Endothelial cell of umbilical vein (primary cell): Measurements from ENCODE around the gene AACS. TPM values are rescaled to one million over a fixed set of nuclear protein-coding genes. Genes with fewer than 3 reads are reported as not detected.

Experiments used
- BruUV-seq: library from RNA; stranded (reverse); fragments of 400-500 nt; replicated peaks from 2 replicates; lab custom pipeline; 2021; lab: Mats Ljungman, UMichigan
- CTCF ChIA-PET: fragments of 300-600, 350-600 bp; sonication (Branson Sonifier 250); formaldehyde crosslinking; loops from one replicate; lab custom pipeline; 2021; ENCODE audit warnings: antibody characterized with exemption, inconsistent platforms; lab: Charles Lee
- POLR2A ChIA-PET: fragments of 300-600, 350-600 bp; sonication (Branson Sonifier 250); formaldehyde crosslinking; loops from one replicate; lab custom pipeline; 2021; ENCODE audit warnings: antibody characterized with exemption, inconsistent platforms; lab: Charles Lee
- DNase-seq: peaks from one replicate; pipeline ENCODE4 v3.0.0-alpha.2; 2011; ENCODE audit warnings: low read depth, low spot score
- FAIRE-seq: peaks from 2 replicates; lab custom pipeline; 2011; peaks lifted over from hg19 to GRCh38; lab: Jason Lieb, UNC
- H2AFZ ChIP-seq: 2 replicates; pipeline ENCODE4 v1.6.0; 2012; ENCODE audit warnings: low read depth, low read length, control low read depth, inconsistent platforms
- H3K27ac ChIP-seq: 2 replicates; pipeline ENCODE4 v1.5.1; 2011; ENCODE audit warnings: low read depth, mild to moderate bottlenecking, control low read depth, low read length, moderate library complexity; ENCODE audit not compliant: insufficient read depth
- H3K27me3 ChIP-seq, 2 experiments: 2 replicates each; pipeline versions ENCODE4 v1.6.0 to v1.6.1; 2011; ENCODE audit warnings: low read length in 2 of 2, mixed read lengths in 1 of 2; ENCODE audit not compliant: control insufficient read depth in 2 of 2, insufficient read depth in 2 of 2
- H3K36me3 ChIP-seq, 2 experiments: 2 replicates in 1 of 2; 3 replicates in 1 of 2; pipeline ENCODE4 v1.5.1; 2011; ENCODE audit warnings: low read length in 2 of 2, mild to moderate bottlenecking in 1 of 2, moderate library complexity in 1 of 2; ENCODE audit not compliant: control insufficient read depth in 2 of 2, insufficient read depth in 2 of 2; ENCODE audit errors: extremely low read depth in 1 of 2
- H3K4me1 ChIP-seq: 3 replicates; pipeline ENCODE4 v1.5.1; 2011; ENCODE audit warnings: mild to moderate bottlenecking, low read length; ENCODE audit not compliant: control insufficient read depth, insufficient read depth; ENCODE audit errors: extremely low read depth
- H3K4me2 ChIP-seq: 2 replicates; pipeline ENCODE4 v1.6.1; 2011; ENCODE audit warnings: low read length, control low read depth, mixed read lengths; ENCODE audit not compliant: insufficient read depth
- H3K4me3 ChIP-seq, 3 experiments: fragments of 200-600 bp in 1 of 3; sonication (generic), shearing (Covaris generic) in 1 of 3; replicated peaks in 1 of 3; 2 replicates each; pipeline ENCODE4 v1.5.1; 2011 to 2016; ENCODE audit warnings: control low read depth in 3 of 3, low read length in 3 of 3, mild to moderate bottlenecking in 2 of 3, inconsistent platforms in 1 of 3, low read depth in 1 of 3, moderate library complexity in 1 of 3; ENCODE audit not compliant: insufficient read depth in 1 of 3
- H3K79me2 ChIP-seq: 2 replicates; pipeline ENCODE4 v1.6.0; 2012; ENCODE audit warnings: low read length, inconsistent platforms; ENCODE audit not compliant: control insufficient read depth, insufficient read depth
- H3K9ac ChIP-seq: replicated peaks from 2 replicates; pipeline ENCODE3; 2011; ENCODE audit warnings: low read length, control low read depth; ENCODE audit not compliant: insufficient read depth; ENCODE audit errors: extremely low read depth
- H3K9me1 ChIP-seq: replicated peaks from 3 replicates; pipeline ENCODE4 v1.6.0; 2011; ENCODE audit warnings: mild to moderate bottlenecking, low read length; ENCODE audit not compliant: control insufficient read depth, insufficient read depth; ENCODE audit errors: extremely low read depth
- H3K9me3 ChIP-seq: replicated peaks from 2 replicates; pipeline ENCODE4 v1.5.1; 2012; ENCODE audit warnings: low read length, inconsistent platforms; ENCODE audit not compliant: control insufficient read depth, insufficient read depth
- H4K20me1 ChIP-seq: replicated peaks from 2 replicates; pipeline ENCODE3; 2011; ENCODE audit warnings: mild to moderate bottlenecking, low read length; ENCODE audit not compliant: control insufficient read depth, insufficient read depth; ENCODE audit errors: extremely low read depth
- EZH2 ChIP-seq: IDR thresholded peaks from 2 replicates; pipeline ENCODE4 v1.6.1; 2012; ENCODE audit warnings: borderline replicate concordance, low read depth, mild to moderate bottlenecking, moderate library complexity, low read length, inconsistent platforms; ENCODE audit not compliant: severe bottlenecking
- FOS ChIP-seq: IDR thresholded peaks from 2 replicates; pipeline ENCODE4 v1.6.1; 2011; ENCODE audit warnings: mild to moderate bottlenecking, low read length, moderate library complexity, borderline replicate concordance; ENCODE audit not compliant: insufficient read depth
- GATA2 ChIP-seq: IDR thresholded peaks from 2 replicates; pipeline ENCODE4 v1.7.0; 2011; ENCODE audit warnings: low read depth, mild to moderate bottlenecking, moderate library complexity, mixed read lengths, low read length; ENCODE audit not compliant: insufficient read length, insufficient read depth
- JUN ChIP-seq: IDR thresholded peaks from 2 replicates; pipeline ENCODE4 v1.6.1; 2011; ENCODE audit warnings: borderline replicate concordance, low read depth; ENCODE audit not compliant: insufficient read length, insufficient read depth
- MYC ChIP-seq: IDR thresholded peaks from one replicate; pipeline ENCODE4 v1.6.1; 2011; ENCODE audit warnings: mild to moderate bottlenecking, low read depth, low read length
- POLR2A ChIP-seq: IDR thresholded peaks from 2 replicates; pipeline ENCODE4 v1.6.1; 2012; ENCODE audit warnings: low read depth, mild to moderate bottlenecking, control low read depth, low read length
- POLR2AphosphoS5 ChIP-seq: IDR thresholded peaks from 2 replicates; pipeline ENCODE4 v1.6.1; 2012; ENCODE audit warnings: low read depth, mild to moderate bottlenecking, control low read depth, low read length, moderate library complexity; ENCODE audit not compliant: insufficient read depth
- dilution Hi-C: fragments of 300-500 bp; cut with MboI; formaldehyde crosslinking; loops from one replicate; pipeline ENCODE4 v1.15.0; 2019; ENCODE audit warnings: low sequenced_read_pairs; ENCODE audit not compliant: extremely low pct_ligation_motif_present
- intact Hi-C: fragments of 100-400 bp; cut with micrococcal nuclease; formaldehyde crosslinking; loops from one replicate; pipeline ENCODE4 v1.10.0; 2022
- polyA plus RNA-seq, 4 experiments: library from polyadenylated mRNA; depleted of rRNA in 3 of 4; stranded (reverse) in 3 of 4; unstranded in 1 of 4; fragments of >200 nt; gene quantifications; 2 replicates each; pipeline versions ENCODE4 v1.2.1 to v1.2.3, GENCODE V29; 2011 to 2012; ENCODE audit warnings: missing spikeins in 1 of 4
- total RNA-seq: library from RNA; stranded (reverse); gene quantifications from 2 replicates; pipeline ENCODE4 v1.2.3, GENCODE V29; 2021
- TF ChIP-seq, protein P1 (sequence below), 2 donors: IDR thresholded peaks; 1 replicate in 1 of 2; 2 replicates in 1 of 2; pipeline ENCODE4 v1.5.1; 2011; ENCODE audit warnings: low read length in 2 of 2, mild to moderate bottlenecking in 2 of 2, moderate library complexity in 2 of 2, control low read depth in 1 of 2, inconsistent platforms in 1 of 2, low read depth in 1 of 2; ENCODE audit not compliant: insufficient read depth in 1 of 2; ENCODE audit errors: extremely low read depth in 1 of 2

The AACS gene
- total and polyA plus RNA-seq, 2 donors (not counting 3 experiments of a cell fraction or from before 2014, with no cell fraction given): 34.7 to 40.3 TPM

DNA sequence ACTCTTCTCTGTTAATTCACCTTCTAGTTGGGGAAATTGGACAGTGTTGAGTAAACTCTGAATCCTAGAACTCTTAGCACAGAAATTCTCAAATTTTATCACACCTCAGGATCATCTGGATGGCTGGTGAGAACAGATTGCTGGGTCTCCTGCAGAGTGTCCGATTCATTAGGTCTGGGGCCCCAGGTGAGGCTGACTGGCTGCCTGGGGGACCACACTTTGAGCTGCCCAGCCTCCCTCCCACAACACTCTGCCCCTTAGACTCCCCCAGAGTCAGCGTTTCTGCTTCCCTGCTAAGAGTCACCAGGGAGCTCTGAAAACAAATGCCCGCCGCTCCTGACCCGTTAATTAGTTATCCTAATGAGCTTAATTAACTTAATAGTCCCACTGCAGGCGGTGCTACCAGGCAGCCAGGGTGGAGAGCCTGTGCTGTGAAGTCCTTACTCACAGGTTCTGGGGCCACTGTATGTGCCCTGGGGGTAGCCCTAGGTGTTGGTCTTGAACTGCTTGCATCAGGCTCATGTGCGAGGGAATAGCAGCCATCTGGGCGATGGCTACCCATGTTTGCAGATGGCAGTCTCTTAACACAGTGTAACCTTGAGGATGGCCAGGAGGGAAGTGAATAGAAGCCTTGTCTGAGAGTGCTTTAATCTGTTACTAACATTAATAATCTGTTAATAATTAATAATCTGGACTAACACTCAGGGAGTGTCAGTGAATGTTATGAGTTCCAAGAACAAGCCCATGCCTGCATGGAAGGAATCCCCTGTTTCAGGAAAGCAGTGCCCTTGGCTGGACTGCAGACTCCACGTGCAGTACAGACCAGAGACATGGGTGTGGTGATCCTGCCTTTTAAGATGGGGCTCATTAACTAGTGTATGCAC, 35.6 kb downstream of the AACS start:
- peaks cover 9% of the 10 kb centered on the region for H3K4me1 ChIP-seq
- no peaks in the 10 kb centered on the region for H3K27me3 ChIP-seq
- no peak overlapping the region for H3K27ac ChIP-seq
- peaks cover 0 to 5% of the 10 kb centered on the region in 2 experiments for H3K36me3 ChIP-seq
- no peak for DNase-seq
- no peak for FAIRE-seq
- intact Hi-C loops (no loop called here), dilution Hi-C loops (no loop called here)
- TF ChIP-seq POLR2A (no peak), MYC (no peak), GATA2 (no peak), EZH2 (no peak), POLR2AphosphoS5 (no peak), FOS (no peak), JUN (no peak)
- TF ChIP-seq, protein P1, sequence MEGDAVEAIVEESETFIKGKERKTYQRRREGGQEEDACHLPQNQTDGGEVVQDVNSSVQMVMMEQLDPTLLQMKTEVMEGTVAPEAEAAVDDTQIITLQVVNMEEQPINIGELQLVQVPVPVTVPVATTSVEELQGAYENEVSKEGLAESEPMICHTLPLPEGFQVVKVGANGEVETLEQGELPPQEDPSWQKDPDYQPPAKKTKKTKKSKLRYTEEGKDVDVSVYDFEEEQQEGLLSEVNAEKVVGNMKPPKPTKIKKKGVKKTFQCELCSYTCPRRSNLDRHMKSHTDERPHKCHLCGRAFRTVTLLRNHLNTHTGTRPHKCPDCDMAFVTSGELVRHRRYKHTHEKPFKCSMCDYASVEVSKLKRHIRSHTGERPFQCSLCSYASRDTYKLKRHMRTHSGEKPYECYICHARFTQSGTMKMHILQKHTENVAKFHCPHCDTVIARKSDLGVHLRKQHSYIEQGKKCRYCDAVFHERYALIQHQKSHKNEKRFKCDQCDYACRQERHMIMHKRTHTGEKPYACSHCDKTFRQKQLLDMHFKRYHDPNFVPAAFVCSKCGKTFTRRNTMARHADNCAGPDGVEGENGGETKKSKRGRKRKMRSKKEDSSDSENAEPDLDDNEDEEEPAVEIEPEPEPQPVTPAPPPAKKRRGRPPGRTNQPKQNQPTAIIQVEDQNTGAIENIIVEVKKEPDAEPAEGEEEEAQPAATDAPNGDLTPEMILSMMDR (IDR thresholded peaks at IDR 0.05; ENCODE audit: extremely low read depth in 1 of 2, insufficient read depth in 1 of 2, low read depth in 1 of 2, low read length in 2 of 2): no peak
- H3K9me3 ChIP-seq: no peaks in the 10 kb centered on the region
- ChIA-PET POLR2A (no interaction called here), CTCF (no interaction called here)
- H3K9me1 ChIP-seq: no peaks in the 10 kb centered on the region
- H3K9ac ChIP-seq: no peak overlapping the region
- H3K79me2 ChIP-seq: no peaks in the 10 kb centered on the region
- H3K4me2 ChIP-seq: no peak overlapping the region
- no peak overlapping the region for H2AFZ ChIP-seq
- BruUV-seq: no TSS peak
- no peak overlapping the region for H3K4me3 ChIP-seq
- H4K20me1 ChIP-seq: no peaks in the 10 kb centered on the region
